GM21367 (cell line): ENCODE measurements around the gene GTF2IRD1.
"Not testable (repeated sequence)": the region's sequence is repeated elsewhere in the genome, so short reads cannot be mapped to it uniquely, and the experiment has no call there.

ENCODE experiments used
- ATAC-seq: cut with Tn5 transposase; IDR thresholded peaks from one replicate; pipeline ENCODE4 v1.9.1; 2021; ENCODE audit not compliant: unreplicated experiment

The GTF2IRD1 gene

DNA sequence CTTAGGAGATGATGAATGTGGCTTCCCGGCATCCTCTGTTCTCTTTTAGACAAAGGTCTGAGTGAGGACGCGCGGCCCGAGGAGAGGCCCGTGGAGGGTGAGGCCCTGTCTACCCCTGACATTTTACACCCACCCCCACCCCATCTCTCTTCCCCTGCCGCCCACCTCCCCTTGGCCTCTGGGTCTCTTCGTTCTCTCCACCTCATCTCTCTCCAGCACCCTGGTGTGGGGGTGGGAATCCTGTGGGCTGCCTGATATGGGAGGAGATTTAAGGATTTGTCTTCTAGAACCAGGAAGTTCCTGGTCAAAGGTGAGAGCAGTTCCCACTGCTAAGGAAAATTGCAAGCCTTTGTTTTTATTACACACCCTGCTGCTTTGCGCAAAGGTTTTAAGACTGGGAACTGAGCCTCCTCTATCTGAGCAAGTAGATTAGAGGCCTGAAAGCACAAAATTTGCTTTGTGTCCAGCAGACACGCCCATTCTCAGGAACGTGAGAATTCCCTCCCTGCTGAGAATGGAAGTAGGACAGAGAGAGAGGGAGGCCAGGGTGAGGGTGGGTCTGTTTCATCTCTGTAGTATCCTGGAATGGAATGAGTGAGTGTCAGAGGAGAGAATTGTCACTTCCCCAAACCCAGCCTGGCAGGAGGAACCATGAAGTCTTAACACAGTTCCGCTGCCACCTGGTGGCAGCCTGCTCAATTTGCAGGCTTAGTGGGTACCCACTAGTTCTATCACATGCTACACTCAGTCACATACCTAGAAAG lies 91.2 kb downstream of the GTF2IRD1 start:
- ATAC-seq: no peak

DNA sequence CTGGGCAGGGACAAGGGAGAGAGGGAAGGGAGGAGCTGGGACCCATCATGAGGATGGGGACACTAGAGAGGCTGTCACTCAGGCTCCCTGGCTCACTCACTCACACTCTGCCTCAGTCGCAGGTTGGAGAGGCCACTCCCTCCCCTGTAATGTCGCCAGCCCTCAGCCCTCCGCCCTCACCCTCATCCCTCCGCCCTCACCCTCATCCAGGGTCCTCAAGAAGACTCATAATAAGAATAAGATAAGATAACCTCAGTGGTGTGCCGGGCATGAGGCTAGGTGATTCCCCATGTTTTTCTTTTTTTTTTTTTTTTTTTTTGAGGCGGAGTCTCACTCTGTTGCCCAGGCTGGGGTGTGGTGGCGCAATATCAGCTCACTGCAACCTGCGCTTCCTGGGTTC lies 92.2 kb downstream of the GTF2IRD1 start:
- ATAC-seq: no peak

DNA sequence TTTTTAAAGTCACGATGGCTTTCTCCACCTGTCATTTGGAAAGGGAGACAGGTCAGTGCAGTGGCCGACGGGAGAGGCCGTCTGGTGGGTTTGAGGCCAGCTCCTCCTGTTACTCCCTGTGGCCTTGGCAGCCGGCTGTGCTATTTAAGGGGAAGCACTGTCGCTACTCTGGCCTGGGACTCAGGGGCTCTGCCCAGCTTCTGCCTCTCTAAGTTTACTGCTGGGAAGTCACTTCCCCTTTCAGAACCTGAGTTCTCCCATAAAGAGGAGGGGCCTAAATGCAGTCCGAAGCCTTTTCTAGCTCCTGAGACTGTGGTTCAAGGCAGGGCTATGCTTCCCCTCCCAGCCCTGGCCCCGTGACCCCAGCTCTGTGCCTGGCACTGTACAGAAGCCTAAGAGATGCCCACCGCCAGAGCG lies 99.9 kb downstream of the GTF2IRD1 start:
- ATAC-seq: peak; percentile 65

DNA sequence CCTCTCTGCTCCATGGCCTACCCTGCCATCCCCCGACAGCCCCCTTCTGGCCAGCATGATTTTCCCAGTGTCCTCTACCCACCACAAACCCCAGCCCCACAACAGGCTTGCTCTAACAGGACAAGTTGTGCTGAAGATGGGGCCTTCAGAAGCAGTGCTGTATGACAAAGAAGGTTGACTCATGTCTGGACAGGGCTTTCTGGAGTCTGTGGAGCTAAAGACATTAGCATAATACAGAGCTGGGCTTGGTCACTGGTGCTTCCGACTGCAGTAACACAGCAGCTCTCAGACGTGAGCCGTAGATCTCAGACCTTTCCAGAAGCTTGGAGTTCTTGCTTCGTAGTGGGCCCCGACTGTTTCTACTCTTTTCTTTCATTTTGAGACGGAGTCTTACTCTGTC lies 100.5 kb downstream of the GTF2IRD1 start:
- ATAC-seq: no peak

DNA sequence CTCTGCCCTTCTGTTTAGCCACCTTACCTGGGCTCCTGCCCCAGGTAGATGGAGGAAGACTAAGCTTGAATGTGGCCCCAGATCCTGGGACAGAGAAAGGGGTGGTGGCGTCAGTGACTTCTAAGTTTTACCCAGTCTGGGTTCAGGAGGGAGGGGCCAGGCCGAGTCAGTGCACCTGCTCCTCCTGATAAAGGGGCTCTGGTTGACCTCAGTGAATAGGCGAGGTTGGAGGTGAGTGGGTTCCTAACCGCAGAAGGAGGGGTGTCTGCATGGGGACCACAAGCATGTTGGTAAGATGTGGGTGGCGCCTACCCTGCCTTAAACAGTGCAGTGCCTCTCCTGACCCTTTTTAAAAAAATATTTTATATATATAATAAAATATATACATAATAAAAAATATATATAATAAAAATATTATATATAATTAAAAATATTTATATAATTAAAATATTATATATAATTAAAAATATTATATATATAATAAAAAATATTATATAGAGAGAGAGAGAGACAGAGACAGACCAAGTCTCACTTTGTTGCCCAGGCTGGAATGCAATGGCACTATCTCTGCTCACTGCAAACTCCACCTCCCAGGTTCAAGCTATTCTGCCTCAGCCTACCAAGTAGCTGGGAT lies 106.5 kb downstream of the GTF2IRD1 start:
- no peak for ATAC-seq

DNA sequence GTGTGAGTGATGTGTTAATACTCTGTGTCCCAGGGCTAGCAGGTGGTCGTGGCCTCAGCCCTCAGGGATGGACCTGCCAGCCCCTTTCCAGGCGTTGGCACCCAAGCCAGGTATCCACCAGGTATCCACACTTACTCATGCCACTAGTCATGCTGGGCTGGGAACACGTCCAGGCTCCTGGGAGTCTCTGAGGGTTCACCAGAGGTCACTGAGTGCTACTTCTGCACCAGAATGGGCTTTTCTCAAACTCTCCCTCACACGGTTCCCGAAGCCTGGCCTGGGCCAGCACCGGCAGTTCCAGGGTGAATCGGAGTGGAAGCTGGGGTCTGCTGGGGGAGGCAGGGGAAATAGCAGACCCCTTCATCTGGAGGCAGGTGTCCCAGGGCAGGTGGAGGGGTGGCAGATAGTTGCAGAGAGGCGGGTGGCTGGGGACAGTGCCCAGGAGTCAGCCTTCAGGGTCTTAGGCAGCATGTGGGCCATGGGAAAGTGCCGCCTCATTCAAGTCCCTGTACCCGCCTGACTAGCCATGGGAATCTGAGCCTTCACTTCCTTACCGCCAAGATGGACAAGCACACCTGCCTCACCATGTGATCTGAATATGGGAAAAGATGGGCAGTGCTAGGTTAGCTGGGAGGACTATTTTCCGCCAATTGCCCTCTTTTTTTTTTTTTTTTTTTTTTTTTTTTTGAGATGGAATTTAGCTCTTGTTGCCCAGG lies 108.3 kb downstream of the GTF2IRD1 start:
- no peak for ATAC-seq

DNA sequence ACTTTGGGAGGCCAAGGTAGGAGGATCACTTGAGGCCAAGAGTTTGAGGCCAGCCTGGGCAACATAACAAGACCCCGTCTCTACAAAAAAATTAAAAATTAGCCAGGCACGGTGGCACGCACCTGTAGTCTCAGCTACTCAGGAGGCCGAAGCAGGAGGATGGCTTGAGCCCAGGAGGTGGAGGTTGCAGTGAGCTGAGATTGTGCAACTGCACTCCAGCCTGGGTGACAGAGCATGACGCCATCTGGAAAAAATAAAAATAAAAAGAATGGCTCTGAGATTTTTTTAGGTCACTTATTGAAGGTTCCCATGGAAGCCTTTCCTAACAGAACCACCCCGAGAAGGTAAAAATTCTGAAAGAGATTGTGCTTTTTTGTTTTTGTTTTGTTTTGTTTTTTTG lies 109.9 kb downstream of the GTF2IRD1 start:
- ATAC-seq: not testable (repeated sequence)

DNA sequence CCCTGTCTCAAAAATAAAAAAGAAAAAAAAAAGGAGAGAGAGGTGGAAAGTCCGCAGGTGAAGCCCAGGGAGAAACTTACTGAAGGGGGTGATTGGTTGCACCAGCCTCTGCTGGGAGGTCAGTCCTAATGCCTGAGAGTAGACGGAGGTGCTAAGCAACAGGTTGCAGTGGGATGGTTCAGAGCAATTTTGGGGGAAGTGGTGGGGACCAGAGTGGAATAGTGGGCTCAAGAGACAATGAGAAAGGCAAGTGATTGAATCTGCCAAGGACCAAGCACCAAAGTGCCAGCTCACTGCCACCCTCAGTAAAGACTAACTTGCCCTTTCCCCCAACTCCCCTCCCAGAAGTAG lies 113.6 kb downstream of the GTF2IRD1 start:
- ATAC-seq: no peak

DNA sequence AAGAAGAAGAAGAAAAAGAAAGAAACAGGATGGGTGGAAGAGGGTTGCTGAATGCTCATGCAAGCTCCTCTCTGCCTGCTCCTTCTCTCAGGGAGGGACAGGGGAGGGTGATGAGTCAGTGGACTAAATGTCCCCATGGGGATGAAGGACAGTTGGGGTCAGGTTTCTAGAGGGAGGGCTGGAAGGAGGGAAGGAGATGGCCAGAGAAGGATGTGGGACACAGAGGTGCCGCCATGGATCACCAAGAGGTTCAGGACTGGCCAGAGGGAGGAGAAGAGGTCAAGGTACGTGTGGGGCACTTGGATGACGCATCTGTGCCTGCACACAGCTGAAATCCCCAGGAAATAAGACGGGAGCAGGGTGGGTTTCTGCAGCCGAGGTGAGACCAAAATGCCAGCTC lies 115.0 kb downstream of the GTF2IRD1 start:
- ATAC-seq: no peak

DNA sequence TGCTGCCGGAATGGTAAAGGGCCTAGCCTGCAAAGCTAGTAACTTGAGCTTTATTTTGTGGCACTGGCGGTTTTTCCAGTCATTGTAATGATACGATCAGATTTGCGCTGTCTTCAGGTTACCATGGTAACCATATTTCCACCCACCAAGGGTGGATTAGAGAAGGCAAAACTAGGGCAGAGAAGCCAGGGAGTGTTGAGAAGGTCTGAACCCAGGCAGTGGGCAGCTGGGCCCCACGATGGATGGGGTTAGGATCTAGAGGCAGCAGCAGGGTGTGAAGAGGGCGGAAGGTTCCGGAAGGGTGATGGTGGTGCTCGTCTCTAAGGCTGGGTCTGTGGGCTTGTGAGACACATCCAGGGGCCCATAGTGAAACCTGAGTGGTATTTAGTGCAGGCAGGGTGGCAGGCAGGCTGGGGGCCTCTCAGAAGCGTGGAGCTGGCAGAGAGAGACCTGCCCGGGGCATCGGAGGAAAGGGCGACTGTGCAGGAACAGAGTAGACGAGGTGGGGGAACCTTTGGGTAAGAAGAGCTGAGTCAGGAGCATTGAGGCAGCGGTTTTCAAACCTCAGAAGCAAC lies 115.9 kb downstream of the GTF2IRD1 start:
- ATAC-seq: no peak

DNA sequence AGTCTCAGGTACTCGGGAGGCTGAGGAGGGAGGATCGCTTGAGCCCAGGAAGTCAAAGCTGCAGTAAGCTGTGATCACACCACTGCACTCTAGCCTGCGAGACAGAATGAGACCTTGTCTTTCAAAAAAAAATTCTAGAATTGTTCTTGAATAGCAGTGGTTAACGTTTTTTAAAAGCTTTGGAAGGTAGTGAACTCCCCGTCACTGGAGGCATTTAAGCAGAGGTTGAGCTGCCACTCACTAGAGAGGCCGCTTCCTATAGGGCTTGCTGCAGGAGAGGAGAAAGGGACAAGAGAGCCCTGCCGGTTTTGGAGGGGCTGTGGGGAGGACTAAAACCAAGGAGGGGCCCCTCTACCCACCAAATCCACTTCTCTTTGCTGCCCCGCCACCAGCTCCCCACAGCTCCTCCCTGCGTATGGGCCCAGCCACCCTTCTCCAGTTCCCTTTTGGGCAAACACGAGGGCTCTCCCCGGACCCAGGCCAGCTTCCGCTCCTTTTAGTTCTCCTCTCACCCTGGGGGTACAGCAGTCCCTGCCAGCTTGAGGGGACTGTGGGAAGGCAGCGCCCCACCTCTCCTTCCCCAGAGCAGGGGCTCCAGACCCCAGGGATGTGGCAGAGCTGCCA lies 116.9 kb downstream of the GTF2IRD1 start:
- ATAC-seq: no peak

DNA sequence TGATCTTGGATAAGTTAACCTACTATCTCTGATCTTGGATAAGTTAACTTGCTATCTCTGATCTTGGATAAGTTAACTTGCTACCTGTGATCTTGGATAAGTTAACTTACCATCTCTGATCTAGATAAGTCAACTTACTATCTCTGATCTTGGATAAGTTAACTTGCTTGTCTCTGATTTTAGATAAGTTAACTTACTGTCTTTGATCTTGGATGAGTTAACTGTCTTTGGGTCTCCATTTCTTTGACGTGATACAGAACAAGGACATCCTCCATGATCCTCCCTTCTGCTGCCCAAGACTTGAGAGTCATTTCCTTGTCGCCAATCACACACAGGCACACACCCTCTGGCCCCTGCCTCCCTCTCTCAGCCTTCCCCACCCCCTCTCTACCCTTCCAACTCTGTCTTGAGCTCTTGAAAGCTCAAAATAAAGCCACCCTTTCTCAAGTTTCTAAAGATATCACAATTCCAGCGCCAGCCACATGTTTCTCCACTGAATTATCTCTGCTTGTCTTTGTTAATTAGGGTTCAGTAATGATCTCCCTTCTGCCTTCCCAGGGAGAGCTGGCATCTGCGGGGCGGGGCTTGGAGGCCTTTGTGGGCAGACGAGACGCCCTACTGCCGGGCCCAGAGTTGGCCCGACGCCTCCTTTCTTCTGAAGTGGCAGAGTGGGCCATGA lies 118.7 kb downstream of the GTF2IRD1 start:
- ATAC-seq: no peak

DNA sequence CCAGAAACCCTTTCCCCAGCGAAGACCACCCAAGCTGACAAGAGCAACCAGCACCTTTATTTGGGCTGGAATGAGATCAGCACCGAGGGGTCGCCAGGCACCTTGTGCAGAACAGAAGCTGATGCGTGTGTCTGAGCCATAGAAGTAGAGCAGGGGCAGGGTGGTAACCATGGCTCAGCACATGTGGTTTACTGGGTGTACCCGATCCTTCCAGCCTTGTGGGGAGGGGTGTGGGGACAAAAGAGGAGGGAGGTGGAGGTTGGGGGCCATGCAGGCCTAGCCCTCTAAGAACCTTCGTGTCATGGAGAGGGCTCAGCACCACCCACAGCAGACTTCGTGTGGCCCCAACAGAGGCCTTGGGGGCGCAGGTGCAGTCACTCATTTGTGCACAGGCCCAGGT lies 119.8 kb downstream of the GTF2IRD1 start:
- ATAC-seq: no peak

DNA sequence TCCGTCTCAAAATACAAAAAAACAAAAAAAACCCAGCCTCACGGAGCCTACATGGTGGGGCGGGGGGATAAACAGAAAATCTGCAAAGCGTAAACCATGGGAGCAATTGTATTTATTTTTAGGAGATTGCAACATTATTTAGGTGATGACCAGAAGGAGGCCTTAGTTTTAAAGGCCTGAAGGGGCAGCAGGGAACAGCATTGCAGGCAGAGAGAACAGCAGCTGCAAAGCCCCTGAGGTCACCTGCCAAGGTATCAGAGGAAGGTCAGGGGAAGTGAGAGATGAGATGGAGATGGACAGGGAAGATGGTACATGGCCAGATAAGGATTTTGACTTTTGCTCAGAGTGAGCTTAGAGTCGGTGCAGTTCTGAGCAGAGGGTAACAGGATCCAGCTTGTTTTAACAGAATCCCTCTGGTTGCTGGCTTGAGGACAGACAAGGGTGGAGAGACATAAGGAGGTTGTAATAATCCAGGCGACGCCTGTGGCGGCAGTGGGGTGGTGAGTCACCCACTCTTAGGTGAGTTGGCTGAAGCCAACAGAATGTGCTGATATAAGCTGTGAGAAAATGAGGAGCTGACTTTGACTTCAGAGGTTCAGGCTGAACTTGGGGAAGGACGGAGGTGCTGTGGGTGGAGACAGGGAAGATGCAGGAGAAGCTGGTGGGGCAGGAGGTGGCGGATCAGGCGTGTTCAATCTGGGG lies 121.5 kb downstream of the GTF2IRD1 start:
- ATAC-seq: no peak

DNA sequence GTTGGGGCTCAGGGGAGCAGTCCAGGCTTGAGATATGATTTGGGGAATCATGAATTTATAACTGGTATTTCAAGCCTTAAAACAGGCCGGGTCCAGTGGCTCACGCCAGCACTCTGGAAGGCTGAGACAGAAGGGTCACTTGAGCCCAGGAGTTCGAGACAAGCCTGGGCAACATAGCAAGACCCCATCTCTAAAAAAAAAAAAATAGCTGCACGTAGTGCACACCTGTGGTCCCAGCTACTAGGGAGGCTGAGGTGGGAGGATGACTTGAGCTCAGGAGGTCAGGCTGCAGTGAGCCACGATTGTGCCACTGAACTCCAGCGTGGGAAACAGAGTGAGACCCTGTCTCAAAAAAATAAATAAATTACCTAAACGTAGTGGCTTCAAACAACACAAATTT lies 122.1 kb downstream of the GTF2IRD1 start:
- ATAC-seq: no peak

DNA sequence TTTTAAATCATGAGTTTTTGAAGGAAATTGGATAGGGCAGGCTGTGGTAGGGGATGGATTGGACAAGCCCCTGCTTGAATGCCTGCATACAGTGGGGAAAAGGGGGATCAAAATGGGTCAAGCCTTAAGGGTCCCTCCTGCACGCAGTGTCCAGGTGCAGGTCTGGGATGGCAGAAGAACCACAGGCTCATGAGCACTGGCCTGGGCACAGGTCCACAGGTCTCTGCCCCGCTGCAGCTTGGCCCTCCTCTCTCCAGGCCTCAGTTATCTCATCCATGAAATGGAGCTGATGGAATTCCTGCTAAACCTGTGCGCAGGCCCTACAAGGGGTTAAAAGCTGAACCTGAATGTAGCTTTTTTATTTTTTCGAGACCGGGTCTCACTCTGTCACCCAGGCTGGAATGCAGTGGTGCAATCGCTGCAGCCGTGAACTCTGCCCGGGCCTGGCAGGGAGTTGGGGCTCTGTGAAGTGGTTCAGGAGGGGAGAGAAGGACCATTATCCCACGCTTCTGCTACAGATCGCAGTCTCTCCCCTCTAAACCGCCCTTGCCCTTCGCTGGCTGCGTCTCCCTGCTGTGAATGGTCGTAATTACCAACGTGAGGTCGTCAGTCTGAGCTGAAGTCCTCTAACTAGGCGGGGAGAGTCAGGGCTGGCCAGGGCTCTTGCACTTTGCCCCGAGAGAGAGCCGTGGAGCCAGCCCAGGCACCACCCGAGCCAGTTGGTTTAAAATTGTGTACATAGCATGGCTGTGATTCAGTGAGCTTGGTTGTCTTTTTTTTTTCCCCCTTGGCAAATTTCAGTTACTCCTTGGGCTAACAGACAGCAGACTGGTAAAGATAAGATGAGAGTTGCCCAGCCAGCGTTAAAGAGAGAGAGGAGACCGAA lies 126.3 kb downstream of the GTF2IRD1 start:
- ATAC-seq: no peak

DNA sequence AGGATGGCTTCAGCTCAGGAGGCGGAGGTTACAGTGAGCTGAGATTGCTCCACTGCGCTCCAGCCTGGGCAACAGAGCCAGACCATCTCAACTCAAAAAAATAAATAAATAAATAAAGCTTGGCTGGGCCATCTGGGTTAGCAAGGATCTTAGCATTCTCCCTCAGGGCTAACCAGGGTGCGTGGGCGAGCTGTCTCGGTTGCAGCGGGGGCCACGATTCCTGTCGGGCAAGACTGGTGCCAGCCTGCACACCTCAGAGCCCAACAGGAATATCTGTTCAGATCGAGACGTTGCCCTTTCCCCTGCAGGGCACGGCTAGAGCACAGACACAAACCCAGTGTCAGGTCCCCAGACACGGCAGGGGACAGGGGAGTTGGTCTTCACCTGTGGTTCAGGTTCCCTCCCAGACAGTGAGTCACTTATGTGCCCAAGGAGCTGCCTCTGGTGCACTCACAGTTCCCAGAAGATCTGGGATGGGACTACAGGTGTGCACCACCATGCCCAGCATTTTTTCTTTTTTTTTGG lies 128.3 kb downstream of the GTF2IRD1 start:
- ATAC-seq: no peak

DNA sequence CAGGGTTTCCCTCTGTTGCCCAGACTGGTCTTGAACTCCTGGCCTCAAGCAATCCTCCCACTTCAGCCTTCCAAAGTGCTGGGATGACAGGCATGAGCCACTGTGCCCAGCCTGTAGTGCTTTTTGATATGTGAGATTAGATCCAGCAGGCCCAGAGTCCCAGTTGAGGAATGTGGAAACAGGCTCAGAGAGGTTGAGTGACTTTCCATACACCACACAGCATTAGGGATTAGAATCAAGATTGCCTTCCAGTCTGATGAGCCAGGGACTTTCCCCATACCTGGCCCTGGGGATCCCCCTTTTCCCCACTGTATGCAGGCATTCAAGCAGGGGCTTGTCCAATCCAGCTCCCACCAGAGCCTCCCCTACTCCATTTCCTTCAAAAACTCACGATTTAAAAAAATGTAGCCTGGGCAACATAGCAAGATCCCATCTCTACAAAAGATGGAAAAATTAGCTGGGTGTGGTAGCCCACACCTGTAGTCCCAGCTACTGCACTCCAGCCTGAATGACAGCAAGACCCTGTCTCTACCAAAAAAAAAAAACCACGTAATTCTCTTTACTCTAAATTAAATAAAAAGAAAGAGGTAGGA lies 128.8 kb downstream of the GTF2IRD1 start:
- ATAC-seq: no peak

DNA sequence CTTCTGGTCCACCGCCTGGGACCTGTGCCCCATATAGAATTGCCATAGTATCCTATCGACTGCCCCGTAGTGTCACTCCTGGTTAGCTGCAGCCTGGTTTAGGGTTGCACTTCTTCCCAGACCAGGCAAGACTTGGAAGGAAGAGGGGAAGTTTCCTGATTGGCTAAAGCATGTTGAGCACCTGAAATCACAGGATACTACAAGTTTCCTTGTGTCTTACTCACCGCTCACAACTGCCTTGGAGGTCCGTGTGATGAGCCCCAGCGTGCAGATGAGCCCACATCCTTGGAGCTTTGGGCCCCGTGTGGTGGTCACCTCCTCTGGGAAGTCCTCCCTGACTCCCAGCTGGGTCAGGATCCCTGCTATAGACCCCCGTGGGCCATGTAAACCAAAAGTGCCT lies 129.9 kb downstream of the GTF2IRD1 start:
- no peak for ATAC-seq
